ENCODE data around the gene FGGY.
"Not testable (repeated sequence)": the region's sequence is repeated elsewhere in the genome, so short reads cannot be mapped to it uniquely, and the experiment has no call there.

Gene FGGY

DNA sequence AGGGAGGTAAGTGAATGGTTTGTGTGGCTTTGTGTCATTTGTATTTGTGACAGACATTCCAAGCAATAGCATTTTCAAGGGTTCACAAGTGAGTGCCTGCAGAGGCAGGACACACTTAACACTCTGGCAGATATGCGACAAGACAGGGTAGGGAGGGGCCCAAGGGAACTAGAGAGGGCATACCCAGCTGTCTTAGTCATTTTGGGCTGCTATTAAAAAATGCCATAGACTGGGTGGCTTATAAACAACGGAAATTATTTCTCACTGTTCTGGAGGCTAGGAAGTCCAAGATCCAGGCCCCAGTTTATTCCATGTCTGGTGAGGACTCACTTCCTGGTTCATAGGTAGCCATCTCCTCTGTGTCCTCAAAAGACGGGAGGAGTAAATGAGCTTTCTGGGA lies 137.4 kb downstream of the FGGY start:
- in situ Hi-C loops (cut with HindIII; ENCODE audit: low sequenced_read_pairs) = no loop called here

DNA sequence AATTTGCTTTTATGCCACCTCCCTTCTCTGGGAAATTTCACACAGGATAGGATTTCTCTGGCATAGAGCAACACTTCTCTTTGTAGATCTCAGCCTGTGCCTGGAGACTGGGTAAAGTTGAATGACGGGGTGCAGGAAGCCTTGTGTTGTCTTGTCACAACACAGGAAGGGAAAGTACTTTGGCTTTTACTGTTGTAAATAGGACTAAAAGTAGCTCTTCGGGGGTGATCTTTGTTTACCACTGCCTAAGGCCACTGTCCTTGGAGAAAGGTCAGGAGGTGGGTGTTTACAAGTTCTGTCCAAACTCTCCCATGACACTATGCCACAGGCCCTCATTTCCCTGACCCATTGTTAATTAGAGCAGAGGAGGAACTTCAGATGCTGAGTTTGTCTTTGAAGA lies 139.7 kb downstream of the FGGY start:
- in situ Hi-C loops (cut with HindIII; ENCODE audit: low sequenced_read_pairs) = no loop called here

DNA sequence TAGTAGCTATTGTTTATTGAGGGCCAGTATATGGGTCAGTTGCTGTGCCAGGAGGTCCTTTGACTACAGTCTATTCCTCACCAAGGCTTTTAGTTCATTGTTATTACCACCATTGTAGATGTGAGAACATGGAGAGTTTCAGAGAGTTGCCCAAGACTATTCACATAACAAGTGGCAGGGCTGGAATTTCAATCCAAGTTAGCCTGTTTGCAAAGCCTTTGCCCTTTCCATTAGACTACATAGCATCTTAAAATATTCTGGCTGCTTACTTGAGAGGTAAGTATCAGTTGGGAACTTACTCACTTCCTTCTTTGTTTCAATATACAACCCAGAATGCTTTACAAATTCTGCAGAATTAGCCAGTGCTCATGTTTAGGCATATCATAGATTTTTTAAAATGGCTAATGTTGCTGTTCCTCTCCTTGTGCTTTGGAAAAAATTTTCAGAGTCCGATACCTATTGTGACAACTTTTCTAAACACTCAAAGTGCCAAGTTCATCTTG lies 141.2 kb downstream of the FGGY start:
- in situ Hi-C loops (cut with HindIII; ENCODE audit: low sequenced_read_pairs) = no loop called here

DNA sequence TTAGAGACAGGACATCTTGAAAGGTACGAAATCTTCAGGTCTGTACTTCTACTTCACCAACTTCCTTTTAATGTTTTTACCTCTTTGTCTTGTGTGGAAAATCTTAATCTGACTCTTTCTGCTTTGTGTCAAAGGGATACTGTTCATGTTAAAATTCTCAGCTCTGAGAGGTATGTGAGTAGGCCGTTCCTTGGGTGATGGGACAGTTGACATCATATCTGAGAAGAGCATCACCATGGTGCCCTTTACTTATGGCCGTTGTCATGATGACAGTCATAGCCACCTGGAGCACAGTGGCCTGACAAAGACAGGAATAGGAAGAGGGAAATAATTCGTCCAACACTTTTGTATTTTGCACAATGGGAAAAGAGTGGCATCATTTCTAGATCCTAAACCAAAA lies 145.6 kb downstream of the FGGY start:
- in situ Hi-C loops (cut with HindIII; ENCODE audit: low sequenced_read_pairs) = no loop called here

DNA sequence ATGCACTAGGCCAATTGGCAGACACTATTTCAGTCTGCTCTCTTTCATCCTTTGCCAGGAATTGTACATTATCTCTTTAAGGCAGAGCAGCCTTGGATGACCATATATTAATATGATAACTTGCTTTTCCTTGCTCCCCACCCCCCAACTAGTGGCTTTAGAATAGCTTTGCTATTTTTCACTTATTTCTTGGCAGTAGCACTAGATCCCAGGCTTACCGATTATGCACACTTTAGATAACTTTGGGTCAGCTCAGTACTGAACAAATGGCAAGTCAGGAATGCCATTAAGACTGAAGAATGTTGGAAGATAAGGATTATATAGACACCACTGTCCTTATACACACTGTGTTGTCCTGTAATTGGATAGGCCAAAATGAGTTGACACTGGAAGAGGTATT lies 146.4 kb downstream of the FGGY start:
- in situ Hi-C loops (cut with HindIII; ENCODE audit: low sequenced_read_pairs) = no loop called here

DNA sequence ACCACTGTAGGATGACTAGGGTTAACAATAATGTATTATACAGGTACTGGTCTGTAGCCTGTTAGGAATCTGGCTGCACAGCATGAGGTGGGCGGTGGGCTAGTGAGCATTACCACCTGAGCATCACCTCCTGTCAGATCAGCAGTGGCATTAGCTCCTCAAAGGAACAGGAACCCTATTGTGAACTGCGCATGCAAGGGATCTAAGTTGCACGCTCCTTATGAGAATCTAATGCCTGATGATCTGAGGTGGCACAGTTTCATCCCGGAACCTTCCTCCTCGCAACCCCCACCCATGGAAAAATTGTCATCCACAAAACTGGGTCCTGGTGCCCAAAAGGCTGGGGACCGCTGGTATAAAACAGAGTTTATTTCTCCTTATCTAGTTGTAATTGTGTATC lies 147.6 kb downstream of the FGGY start:
- in situ Hi-C loops (cut with HindIII; ENCODE audit: low sequenced_read_pairs) = no loop called here

DNA sequence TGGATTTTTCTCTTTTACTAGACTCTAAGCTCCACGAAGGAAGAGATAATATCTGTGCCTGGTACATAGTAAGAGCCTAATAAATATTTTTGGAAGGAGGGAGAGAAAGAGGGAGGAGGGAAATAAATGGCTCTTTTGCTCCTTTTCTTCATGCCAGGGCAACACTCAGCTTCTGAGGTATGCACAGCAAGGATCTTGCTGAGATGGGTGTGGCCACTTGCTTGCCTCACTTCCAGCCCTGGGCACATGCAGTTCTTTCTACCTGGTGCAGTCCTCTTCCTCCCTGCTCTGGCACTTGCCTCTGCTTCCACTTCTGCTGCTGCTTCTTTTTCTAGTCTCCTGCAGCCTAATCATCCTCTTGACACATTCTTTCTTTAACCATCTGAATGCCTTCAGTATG lies 148.1 kb downstream of the FGGY start:
- in situ Hi-C loops (cut with HindIII; ENCODE audit: low sequenced_read_pairs) = no loop called here

DNA sequence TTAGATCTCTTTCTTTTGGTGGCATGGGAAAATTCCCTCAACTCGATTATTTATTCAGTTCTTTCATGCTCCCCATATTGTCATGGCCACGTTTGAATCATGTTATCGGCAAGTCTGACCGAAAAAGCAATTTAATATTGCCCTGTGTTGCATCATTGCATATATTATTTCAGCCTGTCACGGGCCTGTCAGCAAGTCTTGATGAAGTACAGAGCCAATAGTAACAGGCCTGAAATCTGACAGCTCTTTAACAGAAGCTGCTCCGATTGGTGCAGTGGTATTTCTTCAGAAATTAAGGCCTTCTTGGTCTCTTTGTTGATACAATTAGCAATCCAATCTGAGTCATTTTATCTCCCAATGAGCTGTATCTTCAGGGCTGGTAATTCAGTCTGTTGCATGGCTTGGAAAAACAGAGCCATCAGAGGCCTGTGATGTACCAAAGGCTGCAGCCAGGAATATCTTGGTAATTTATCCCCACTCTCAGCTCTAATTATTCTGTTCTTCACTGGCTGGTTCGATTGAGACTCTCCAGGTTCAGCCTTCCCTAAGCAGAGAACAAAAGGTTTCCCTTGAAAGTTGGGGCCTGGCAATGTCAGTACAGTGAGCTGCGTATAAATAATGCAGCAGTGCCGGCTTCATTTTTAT lies 149.5 kb downstream of the FGGY start:
- in situ Hi-C loops (cut with HindIII; ENCODE audit: low sequenced_read_pairs) = no loop called here

DNA sequence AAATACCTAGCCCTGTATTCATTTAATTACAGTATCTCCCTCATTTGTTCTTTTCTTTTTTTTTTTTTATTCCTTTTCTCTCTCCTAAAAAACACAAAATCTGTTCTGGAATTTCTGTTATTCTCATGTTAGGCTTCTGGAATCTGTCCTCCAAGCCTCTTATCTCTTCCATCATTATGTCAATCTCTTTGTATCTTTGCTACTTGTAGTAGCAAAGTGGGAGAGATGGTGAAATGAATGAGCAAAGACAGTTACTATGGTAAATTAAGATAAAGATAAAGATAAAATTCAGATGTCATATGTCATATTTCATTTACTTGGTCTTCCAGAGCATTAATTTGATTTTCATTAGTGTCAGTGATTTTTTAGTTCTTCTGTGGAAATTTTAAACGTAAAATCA lies 155.1 kb downstream of the FGGY start:
- in situ Hi-C loops (cut with HindIII; ENCODE audit: low sequenced_read_pairs) = no loop called here

DNA sequence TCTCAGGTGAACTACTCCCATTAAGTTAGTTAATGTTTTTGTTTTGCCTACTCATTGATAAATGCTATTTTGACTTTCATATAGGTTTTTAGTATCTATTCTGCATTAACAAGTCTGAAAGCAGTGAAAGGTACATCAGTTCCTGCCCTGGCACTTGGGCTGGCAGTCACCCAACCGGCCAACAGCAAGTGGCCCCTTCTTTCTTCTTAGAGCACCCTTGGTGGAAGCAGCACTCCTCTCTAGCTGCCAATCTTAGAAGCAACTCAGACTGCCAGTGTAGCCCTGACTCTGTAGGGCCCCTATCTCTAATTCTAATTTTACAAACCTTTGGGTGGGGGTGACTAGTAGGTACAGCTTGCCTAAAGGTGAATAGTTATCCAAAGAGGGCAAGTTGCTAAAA lies 155.7 kb downstream of the FGGY start:
- in situ Hi-C loops (cut with HindIII; ENCODE audit: low sequenced_read_pairs) = no loop called here

DNA sequence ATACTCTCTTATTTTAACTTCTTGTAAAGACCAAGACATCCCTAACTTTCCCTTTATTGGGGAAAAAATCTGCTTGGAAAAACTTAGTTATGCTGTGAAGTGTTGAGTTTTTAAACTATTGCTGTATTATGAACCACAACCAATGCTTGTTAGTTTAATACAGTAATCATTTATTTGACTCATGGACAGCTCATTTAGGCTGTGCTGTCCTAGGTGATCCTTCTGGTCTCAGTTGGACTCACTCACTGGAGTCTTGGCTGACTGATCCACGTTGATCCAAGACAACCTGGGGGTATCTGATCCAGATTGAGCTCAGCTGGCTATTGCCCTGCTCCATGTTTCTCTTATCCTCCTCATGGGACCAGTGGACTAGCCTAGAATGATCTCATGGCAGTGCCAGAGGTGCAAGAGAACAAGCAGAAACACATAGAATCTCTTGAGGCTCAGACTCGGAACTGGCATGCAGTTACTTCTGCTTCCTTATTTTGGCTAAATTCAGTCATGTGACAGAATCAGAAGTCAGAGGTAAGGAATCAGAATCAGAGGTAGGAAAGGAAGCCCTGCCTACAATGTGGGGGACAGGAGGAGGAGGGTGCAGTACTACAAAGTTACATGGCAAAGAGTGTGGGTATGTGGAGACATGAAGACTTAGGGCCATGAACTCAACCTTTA lies 156.5 kb downstream of the FGGY start:
- in situ Hi-C loops (cut with HindIII; ENCODE audit: low sequenced_read_pairs) = no loop called here

DNA sequence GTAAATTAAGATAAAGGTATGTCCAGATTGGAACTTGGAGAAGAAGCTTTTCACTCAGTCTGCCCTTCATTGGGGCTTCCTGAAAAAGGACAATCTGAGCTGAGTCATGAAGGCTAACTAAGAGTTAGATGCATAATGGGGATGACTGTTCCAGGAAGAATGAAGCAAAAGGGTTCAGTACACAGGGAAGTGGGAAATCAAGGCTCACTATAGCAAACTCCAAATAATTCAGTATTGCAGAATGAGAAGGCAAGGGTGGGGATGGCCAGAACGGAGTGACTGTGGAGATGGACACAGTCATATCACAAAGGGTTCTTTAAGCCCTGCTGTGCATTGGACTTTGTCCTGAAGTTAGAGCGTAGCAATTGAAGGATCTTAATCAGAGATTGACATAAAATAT lies 158.3 kb downstream of the FGGY start:
- in situ Hi-C loops (cut with HindIII; ENCODE audit: low sequenced_read_pairs) = no loop called here

DNA sequence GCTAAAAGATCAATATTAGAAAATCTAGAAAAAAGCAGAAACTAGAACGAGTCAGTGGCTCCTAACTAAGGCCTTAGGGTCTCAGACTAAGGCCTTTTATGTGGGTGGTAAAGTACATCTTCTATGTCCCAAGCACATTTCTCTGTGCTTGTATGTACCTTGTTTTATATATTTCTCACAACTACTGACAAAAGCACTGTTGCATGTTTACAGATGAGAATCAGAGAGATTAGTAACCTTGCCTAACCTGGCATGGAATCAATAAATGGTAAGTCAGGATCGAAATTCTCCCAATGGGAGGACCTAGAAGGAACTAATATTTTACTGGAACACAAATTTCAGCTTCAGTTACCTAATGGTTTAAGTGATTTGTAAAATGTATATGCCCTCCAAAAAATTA lies 160.9 kb downstream of the FGGY start:
- in situ Hi-C loops (cut with HindIII; ENCODE audit: low sequenced_read_pairs) = no loop called here

DNA sequence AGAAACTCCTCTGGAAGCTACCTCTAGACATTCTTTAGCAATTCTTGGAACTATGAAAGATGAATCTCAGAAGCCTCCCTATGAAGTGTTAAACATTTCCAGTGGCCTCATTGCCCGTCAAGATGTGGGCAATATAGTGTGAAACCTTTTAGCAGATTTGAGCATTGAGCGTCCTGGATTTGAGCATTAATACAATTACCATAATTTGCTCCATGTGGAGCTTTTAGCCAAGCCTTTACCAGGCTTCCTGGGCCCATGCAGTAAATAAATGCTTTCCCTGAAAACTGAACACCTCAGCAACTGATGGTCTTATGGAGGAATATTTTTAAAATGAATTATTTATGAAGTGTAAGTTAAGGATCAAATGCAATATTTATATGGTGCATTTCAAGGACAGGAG lies 162.0 kb downstream of the FGGY start:
- in situ Hi-C loops (cut with HindIII; ENCODE audit: low sequenced_read_pairs) = no loop called here

DNA sequence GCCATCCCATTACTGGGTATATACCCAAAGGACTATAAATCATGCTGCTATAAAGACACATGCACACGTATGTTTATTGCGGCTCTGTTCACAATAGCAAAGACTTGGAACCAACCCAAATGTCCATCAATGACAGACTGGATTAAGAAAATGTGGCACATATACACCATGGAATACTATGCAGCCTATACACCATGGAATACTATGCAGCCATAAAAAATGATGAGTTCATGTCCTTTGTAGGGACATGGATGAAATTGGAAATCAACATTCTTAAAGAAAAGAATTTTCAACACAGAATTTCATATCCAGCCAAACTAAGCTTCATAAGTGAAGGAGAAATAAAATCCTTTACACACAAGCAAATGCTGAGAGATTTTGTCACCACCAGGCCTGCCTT lies 166.0 kb downstream of the FGGY start:
- in situ Hi-C loops (cut with HindIII; ENCODE audit: low sequenced_read_pairs) = not testable (repeated sequence)

DNA sequence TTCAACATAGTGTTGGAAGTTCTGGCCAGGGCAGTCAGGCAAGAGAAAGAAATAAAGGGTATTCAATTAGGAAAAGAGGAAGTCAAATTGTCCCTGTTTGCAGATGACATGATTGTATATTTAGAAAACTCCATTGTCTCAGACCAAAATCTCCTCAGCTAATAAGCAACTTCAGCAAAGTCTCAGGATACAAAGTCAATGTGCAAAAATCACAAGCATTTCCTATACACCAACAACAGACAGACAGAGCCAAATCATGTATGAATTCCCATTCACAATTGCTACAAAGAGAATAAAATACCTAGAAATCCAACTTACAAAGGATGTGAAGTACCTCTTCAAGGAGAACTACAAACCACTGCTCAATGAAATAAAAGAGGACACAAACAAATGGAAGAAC lies 168.6 kb downstream of the FGGY start:
- in situ Hi-C loops (cut with HindIII; ENCODE audit: low sequenced_read_pairs) = not testable (repeated sequence)

DNA sequence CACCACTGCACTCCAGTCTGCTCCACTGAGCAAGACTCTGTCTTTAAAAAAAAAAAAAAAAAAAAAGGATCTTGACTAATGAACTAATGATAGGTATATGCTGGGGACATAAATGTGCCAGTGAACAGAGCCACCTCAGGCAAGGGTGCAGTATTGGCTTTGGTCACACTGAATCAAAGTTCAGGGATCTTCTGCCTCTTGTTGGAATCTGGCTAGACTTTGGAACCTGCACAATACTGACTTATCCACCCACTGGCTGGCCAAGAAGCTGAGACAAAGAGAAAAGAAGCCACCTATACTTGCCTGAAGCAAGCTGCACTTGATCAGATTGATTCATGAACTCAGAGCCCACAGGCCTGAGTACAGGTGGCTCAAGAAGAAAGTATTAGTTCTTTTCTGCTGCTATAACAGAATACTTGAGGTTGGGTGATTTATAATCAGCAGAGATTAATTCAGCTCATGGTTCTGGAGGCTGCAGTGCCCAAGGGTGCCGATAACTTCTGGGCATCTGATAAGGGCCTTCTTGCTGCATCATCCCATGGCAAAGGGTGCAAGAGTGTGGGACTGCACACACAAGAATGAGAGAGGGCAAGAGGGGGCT lies 172.0 kb downstream of the FGGY start:
- in situ Hi-C loops (cut with HindIII; ENCODE audit: low sequenced_read_pairs) = no loop called here

DNA sequence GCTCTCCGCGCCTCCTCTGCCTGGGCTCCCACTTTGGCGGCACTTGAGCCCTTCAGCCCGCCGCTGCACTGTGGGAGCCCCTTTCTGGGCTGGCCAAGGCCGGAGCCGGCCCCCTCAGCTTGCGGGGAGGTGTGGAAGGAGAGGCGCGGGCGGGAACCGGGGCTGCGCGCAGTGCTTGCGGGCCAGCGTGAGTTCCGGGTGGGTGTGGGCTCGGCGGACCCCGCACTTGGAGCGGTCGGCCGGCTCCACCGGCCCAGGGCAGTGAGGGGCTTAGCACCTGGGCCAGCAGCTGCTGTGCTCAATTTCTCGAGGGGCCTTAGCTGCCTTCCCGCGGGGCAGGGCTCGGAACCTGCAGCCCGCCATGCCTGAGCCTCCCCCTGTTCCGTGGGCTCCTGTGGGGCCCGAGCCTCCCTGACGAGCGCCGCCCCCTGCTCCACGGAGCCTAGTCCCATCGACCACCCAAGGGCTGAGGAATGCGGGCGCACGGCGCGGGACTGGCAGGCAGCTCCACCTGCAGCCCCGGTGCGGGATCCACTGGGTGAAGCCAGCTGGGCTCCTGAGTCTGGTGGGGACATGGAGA lies 175.2 kb downstream of the FGGY start:
- in situ Hi-C loops (cut with HindIII; ENCODE audit: low sequenced_read_pairs) = not testable (repeated sequence)

DNA sequence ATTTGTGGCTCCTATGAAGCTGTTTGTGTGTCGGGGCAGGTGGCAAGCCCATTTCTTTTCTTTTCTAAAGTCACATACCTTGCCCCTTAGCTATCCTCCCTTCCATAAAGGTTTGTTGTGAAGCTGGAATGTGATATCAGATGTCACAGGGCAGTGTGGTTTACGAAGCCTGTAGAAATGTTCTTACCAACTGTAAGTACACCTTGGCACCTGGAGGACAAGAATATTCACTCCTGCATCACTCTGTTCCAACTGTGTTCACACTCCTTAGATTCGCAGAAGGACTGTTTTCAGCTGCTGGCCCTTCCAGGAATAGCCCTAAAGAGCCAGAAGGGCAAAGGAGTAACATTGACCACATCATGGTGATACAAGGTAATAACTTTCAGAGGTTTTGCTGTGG lies 176.9 kb downstream of the FGGY start:
- in situ Hi-C loops (cut with HindIII; ENCODE audit: low sequenced_read_pairs) = no loop called here

DNA sequence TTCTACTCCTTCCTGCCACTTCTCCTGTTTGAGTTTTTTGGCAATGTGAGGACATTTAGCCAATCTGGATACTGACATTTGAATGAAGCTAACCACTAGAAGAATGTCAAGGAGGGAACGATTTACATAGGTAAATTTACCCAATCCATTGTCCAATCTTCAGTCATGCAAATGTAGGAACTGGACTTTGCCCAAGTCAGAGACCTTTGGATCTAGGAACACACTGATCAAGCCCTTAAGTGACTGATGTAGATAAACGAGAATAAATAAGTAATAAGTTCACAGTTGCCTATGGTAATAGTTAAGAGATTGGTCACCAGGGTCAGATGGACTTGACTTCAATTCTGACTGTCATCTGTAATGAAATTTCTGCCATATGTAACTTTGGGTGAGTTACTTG lies 177.6 kb downstream of the FGGY start:
- in situ Hi-C loops (cut with HindIII; ENCODE audit: low sequenced_read_pairs) = no loop called here

DNA sequence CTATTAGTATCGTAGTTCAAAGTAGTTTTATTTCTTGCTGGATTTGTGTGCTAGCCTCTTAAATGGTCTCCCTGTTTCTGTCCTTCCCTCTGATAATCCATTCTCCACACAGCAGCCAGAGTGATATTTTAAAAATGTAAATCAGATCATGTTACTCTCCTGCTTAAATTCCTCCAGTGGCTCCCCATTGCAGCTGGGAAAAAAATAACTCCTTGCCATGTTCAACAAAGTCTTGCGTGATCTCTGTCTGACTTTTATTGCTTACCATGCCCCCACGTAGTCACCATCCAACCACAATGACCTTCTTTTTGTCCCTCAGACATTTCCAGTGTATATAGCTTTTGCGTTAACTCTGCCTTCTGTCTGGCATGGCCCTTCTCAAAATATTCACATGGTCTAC lies 178.8 kb downstream of the FGGY start:
- in situ Hi-C loops (cut with HindIII; ENCODE audit: low sequenced_read_pairs) = no loop called here

DNA sequence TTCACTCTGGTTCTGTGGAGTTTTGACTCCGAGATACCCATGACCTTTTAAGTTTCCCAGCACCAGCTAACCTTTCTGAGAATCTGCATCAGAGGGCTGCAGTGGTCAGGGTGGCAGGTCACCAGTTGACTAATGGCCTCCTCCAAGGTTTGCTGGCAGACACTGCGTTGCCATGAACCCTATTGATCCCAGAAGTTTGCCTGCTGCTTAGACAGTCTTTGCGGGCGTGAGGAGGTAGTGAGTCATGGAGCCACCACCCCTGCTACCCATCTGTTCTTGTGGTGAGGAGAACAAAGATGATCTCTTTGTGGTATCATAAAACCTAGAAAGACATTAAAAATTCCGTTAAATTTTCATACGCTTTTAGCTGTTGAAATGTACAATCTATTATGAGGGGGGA lies 180.4 kb downstream of the FGGY start:
- in situ Hi-C loops (cut with HindIII; ENCODE audit: low sequenced_read_pairs) = no loop called here

Measured in endothelial cell of hepatic sinusoid (primary cell).